Activated naive CD4-positive, alpha-beta T cell treated with Interleukin-2 at 50 U/mL for 16 hours (primary cell): Measurements from ENCODE around the gene UBE2U.

ENCODE experiments used
- DNase-seq: peaks from one replicate; pipeline ENCODE4 v3.0.0-alpha.2; 2020

UBE2U gene

GRCh38 chr1:64203420-64203819 is at the start of gene UBE2U:
UBE2U (plus strand) TSS chr1:64203623; CDS start chr1:64204051, 428 bp downstream.
- no peak for DNase-seq

- DNase-seq: no peak
These were observed 48.1 kb upstream of the UBE2U start for GRCh38 chr1:64155278-64155677.

GRCh38 chr1:64161357-64161941 is 42.0 kb upstream of the UBE2U start:
- DNase-seq: no peak

GRCh38 chr1:64162151-64162550 is 41.3 kb upstream of the UBE2U start:
- DNase-seq: no peak

GRCh38 chr1:64162804-64163203 is 40.6 kb upstream of the UBE2U start:
- no peak for DNase-seq

- no peak for DNase-seq
These were observed 40.0 kb upstream of the UBE2U start for GRCh38 chr1:64163431-64163830.

- no peak for DNase-seq
These were observed 39.5 kb upstream of the UBE2U start for GRCh38 chr1:64163970-64164369.

GRCh38 chr1:64166629-64167028 is 36.8 kb upstream of the UBE2U start:
- no peak for DNase-seq

GRCh38 chr1:64167176-64167575 is 36.2 kb upstream of the UBE2U start:
- DNase-seq: no peak

GRCh38 chr1:64171246-64171645 is 32.2 kb upstream of the UBE2U start:
- no peak for DNase-seq

- no peak for DNase-seq
These were observed 31.6 kb upstream of the UBE2U start for GRCh38 chr1:64171797-64172281.

- no peak for DNase-seq
These were observed 30.9 kb upstream of the UBE2U start for GRCh38 chr1:64172458-64172983.

GRCh38 chr1:64173336-64173940 is 30.0 kb upstream of the UBE2U start:
- DNase-seq: no peak

GRCh38 chr1:64175639-64176038 is 27.8 kb upstream of the UBE2U start:
- DNase-seq: no peak

GRCh38 chr1:64176659-64177058 is 26.8 kb upstream of the UBE2U start:
- DNase-seq: no peak

GRCh38 chr1:64179588-64179987 is 23.8 kb upstream of the UBE2U start:
- DNase-seq: no peak

- DNase-seq: no peak
These were observed 21.2 kb upstream of the UBE2U start for GRCh38 chr1:64182207-64182606.

GRCh38 chr1:64183395-64184002 is 19.9 kb upstream of the UBE2U start:
- no peak for DNase-seq

GRCh38 chr1:64184003-64184440 is 19.4 kb upstream of the UBE2U start:
- no peak for DNase-seq

GRCh38 chr1:64186138-64186897 is 17.1 kb upstream of the UBE2U start:
- DNase-seq: no peak

- no peak for DNase-seq
These were observed 16.5 kb upstream of the UBE2U start for GRCh38 chr1:64186898-64187280.

GRCh38 chr1:64187646-64188045 is 15.8 kb upstream of the UBE2U start:
- DNase-seq: no peak

GRCh38 chr1:64192290-64192689 is 11.1 kb upstream of the UBE2U start:
- no peak for DNase-seq
